ENCODE measurements around the gene CD55. TPM values are rescaled to one million over a fixed set of nuclear protein-coding genes. Genes with fewer than 3 reads are reported as not detected.
"Not testable (repeated sequence)": the region's sequence is repeated elsewhere in the genome, so short reads cannot be mapped to it uniquely, and the experiment has no call there.

CD55 gene
- total RNA-seq, 4 donors from 2014 or later = 27.2 to 224 (median 59.5) TPM

DNA sequence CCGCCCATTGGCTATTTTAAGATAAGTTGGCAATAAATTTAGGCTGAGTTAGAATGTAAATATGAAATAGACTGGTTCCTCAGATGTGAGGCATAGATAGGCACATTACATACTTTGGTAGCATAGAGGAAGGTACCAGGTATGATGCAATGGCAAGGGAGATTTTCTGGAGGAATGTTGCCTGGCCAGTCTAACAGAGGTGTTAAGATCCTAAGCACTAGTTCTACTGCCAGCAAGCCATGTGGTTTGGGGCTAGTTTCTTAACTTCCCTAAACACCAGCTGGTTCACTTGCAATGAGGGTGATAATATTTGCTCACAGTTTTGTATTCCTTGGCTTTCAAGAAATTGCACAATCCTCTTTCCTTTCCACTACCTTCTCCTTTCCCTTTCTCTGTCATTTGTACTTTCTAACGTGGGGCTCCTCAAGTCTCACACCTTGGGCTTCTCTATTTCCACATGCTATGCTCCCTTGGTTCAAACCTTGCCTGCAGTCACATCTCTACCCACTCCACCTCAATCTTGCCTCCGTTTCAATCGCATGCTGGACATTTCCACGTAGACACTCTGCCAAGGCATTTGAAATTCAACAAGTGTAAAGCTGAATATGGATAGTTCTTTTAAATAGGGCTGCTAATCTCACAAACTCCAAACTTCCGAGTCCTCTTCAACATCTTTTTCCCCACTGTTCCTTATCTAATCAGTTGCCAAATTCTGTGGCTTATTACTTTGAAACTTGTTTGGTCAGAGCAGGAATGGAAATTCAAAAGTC, 4.7 kb upstream of the CD55 start:
- TF ChIP-seq, protein P1, sequence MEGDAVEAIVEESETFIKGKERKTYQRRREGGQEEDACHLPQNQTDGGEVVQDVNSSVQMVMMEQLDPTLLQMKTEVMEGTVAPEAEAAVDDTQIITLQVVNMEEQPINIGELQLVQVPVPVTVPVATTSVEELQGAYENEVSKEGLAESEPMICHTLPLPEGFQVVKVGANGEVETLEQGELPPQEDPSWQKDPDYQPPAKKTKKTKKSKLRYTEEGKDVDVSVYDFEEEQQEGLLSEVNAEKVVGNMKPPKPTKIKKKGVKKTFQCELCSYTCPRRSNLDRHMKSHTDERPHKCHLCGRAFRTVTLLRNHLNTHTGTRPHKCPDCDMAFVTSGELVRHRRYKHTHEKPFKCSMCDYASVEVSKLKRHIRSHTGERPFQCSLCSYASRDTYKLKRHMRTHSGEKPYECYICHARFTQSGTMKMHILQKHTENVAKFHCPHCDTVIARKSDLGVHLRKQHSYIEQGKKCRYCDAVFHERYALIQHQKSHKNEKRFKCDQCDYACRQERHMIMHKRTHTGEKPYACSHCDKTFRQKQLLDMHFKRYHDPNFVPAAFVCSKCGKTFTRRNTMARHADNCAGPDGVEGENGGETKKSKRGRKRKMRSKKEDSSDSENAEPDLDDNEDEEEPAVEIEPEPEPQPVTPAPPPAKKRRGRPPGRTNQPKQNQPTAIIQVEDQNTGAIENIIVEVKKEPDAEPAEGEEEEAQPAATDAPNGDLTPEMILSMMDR (IDR thresholded peaks at IDR 0.05) = no peak
- no peak for TF ChIP-seq POLR2A (IDR thresholded peaks at IDR 0.05)
- H3K4me1 ChIP-seq = no peaks in the 10 kb centered on the region
- intact Hi-C loops (cut with DNase I; ENCODE audit: low total_unique reads) = no loop called here
- H3K27ac ChIP-seq = no peak overlapping the region
- no peak overlapping the region for H3K4me3 ChIP-seq
- no peaks in the 10 kb centered on the region for H3K36me3 ChIP-seq
- no peak for DNase-seq
- H3K9me3 ChIP-seq = no peaks in the 10 kb centered on the region
- H3K27me3 ChIP-seq = no peaks in the 10 kb centered on the region

DNA sequence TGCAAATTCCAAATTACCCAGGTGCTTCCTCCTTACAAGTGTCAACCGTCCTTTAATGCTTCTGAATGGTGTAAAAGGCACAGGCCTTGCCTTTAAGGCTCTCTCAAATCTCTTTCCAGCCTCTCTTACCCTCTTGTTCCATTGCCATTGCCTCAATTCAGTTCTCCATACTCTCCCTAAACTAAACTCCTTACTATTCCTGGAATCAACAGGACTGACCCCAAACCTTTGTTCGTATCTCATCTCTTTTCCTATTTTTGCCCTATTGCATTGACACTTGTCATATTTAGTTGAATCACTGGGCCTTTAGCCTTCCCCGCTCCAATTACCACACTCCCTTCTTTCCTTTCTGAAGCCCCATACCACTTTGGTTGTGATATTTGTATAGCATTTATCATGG, 3.9 kb upstream of the CD55 start:
- Histone ChIP-seq H3K9me3 (no peaks in the 10 kb centered on the region), H3K27ac (no peak overlapping the region), H3K27me3 (no peaks in the 10 kb centered on the region), H3K4me1 (no peaks in the 10 kb centered on the region), H3K4me3 (no peak overlapping the region), H3K36me3 (no peaks in the 10 kb centered on the region)
- intact Hi-C loops (cut with DNase I; ENCODE audit: low total_unique reads) = no loop called here
- TF ChIP-seq POLR2A (IDR thresholded peaks at IDR 0.05) = no peak
- TF ChIP-seq, protein P1 (IDR thresholded peaks at IDR 0.05) = no peak
- no peak for DNase-seq

DNA sequence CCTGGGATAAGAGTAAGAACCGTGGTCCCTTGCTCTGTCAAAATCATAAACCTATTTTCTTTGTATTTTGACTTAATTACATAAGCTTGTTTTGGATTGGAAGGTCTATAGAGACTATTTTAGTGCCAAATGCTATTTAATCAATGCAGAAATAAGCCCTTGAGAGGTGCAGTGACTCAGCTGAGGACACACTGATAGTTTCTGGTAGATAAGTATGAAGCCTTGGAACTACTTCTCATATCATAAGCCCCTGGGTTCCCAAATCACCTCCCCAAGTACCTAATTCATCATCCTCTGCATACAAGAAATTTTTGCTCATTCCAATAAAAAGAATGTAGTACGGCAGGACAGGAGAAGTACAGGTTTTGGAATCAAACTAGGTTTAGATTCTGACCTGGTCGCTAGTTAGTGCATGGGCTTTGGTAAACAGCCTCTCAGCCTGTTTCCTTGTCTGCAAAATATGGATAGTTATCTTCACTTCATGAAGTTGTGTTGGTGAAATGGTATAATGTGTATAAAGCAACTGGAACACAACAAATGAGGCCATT, 3.3 kb upstream of the CD55 start:
- Histone ChIP-seq H3K4me1 (no peaks in the 10 kb centered on the region), H3K9me3 (no peaks in the 10 kb centered on the region), H3K36me3 (no peaks in the 10 kb centered on the region), H3K4me3 (no peak overlapping the region), H3K27ac (no peak overlapping the region), H3K27me3 (no peaks in the 10 kb centered on the region)
- TF ChIP-seq, protein P1 (IDR thresholded peaks at IDR 0.05) = no peak
- TF ChIP-seq POLR2A (IDR thresholded peaks at IDR 0.05) = no peak
- intact Hi-C loops (cut with DNase I; ENCODE audit: low total_unique reads) = no loop called here
- no peak for DNase-seq

DNA sequence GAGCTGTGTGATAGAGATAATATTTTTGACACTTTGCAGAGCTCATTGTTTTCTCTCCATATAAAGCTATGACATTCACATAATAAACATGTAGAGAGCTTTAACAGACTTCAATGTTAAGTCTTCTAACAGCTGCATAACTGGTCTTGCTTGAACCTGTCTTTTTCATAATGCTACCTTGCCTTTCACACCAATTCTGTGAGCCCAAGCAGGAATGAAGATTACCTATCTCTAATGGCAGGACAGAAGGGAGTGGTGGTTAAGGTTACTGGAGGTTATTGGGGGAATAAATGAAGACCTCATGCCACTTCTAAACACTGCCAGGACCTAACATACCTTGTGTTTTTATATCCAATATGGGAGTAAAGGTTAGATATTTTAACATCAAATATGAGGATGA, 2.3 kb upstream of the CD55 start:
- TF ChIP-seq, protein P1 (IDR thresholded peaks at IDR 0.05) = no peak
- TF ChIP-seq POLR2A (IDR thresholded peaks at IDR 0.05) = no peak
- Histone ChIP-seq H3K27me3 (no peaks in the 10 kb centered on the region), H3K4me3 (no peak overlapping the region), H3K9me3 (no peaks in the 10 kb centered on the region), H3K27ac (peak overlapping the region in 1 of 2 donors; percentile 9), H3K4me1 (no peaks in the 10 kb centered on the region), H3K36me3 (no peaks in the 10 kb centered on the region)
- intact Hi-C loops (cut with DNase I; ENCODE audit: low total_unique reads) = no loop called here
- DNase-seq = no peak

DNA sequence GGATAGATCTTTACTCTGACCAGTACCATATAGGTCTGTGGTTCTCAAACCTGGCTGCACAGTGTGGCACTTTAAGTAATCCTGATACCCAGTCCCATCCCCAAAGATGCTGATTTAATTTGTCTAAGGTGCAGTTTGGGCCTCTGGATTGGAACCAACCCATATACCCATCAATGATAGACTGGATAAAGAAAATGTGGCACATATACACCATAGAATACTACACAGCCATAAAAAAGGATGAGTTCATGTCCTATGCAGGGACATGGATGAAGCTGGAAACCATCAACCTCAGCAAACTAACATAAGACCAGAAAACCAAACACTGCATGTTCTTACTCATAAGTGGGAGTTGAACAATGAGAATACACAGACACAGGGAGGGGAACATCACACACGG, 1.4 kb upstream of the CD55 start:
- H3K36me3 ChIP-seq; H3K4me1 ChIP-seq; H3K4me3 ChIP-seq; H3K9me3 ChIP-seq; H3K27me3 ChIP-seq; DNase-seq; intact Hi-C loops (cut with DNase I; ENCODE audit: low total_unique reads): not testable (repeated sequence)
- peak overlapping the region in 1 of 2 donors; percentile 94 for H3K27ac ChIP-seq
